Measurements from ENCODE around the gene MAML2. TPM values are rescaled to one million over a fixed set of nuclear protein-coding genes. Genes with fewer than 3 reads are reported as not detected.

Gene MAML2
- total and polyA plus RNA-seq, 2 of the 13 experiments (the other 11 are each of a cell fraction or from before 2014, with no cell fraction given), result 2.3 to 25.9 TPM

GRCh38 chr11:96024666-96025065 lies 318.3 kb downstream of the MAML2 start:
- FAIRE-seq (no peak), ATAC-seq (no peak), DNase-seq (ENCODE audit: low spot score) (no peak)
- 95% methylated on average over 5 of the region's 5 CpGs for WGBS (ENCODE audit: low lambda C conversion rate)
- TF ChIP-seq ZNF609 (CRISPR knock-in tag; IDR thresholded peaks at IDR 0.05; ENCODE audit: borderline replicate concordance) (no peak), CEBPZ (IDR thresholded peaks at IDR 0.05; ENCODE audit: low read length) (no peak), KLF15 (CRISPR knock-in tag; IDR thresholded peaks at IDR 0.05; ENCODE audit: borderline replicate concordance) (no peak), ZNF30 (CRISPR knock-in tag; IDR thresholded peaks at IDR 0.05) (no peak), ZNF205 (CRISPR knock-in tag; IDR thresholded peaks at IDR 0.05) (no peak), ZNF766 (CRISPR knock-in tag; IDR thresholded peaks at IDR 0.05; ENCODE audit: borderline replicate concordance) (no peak), ZNF432 (CRISPR knock-in tag; IDR thresholded peaks at IDR 0.05; ENCODE audit: borderline replicate concordance) (no peak), SP2 (CRISPR knock-in tag; IDR thresholded peaks at IDR 0.05) (no peak), ZNF34 (CRISPR knock-in tag; IDR thresholded peaks at IDR 0.05; ENCODE audit: borderline replicate concordance) (no peak), HOMEZ (CRISPR knock-in tag; IDR thresholded peaks at IDR 0.05; ENCODE audit: low read depth) (no peak), TRIM22 (IDR thresholded peaks at IDR 0.05) (no peak), FOSL1 (CRISPR knock-in tag; IDR thresholded peaks at IDR 0.05; ENCODE audit: borderline replicate concordance) (no peak), HNRNPL (IDR thresholded peaks at IDR 0.05; ENCODE audit: low read depth, low read length) (no peak), KDM5A (IDR thresholded peaks at IDR 0.05; ENCODE audit: borderline replicate concordance, low read length) (no peak)
- H3K79me2 ChIP-seq (ENCODE audit: insufficient read depth, low read length), result no peaks in the 10 kb centered on the region
- peaks cover 9 to 15% of the 10 kb centered on the region in 2 experiments; a peak in 4 of 5 replicates for H3K36me3 ChIP-seq (replicated peaks in 1 of 2; ENCODE audit: control insufficient read depth in 1 of 2, insufficient read depth in 2 of 2, low read length in 2 of 2)
- H3K4me1 ChIP-seq (ENCODE audit: insufficient read depth, low read length), result peaks cover 9% of the 10 kb centered on the region
- H3K27me3 ChIP-seq (ENCODE audit: control insufficient read depth in 1 of 2, insufficient read depth in 2 of 2, low read length in 2 of 2), result no peaks in the 10 kb centered on the region
- ChIA-PET POLR2A (no interaction called here), CTCF (ENCODE audit: low intra/inter-chr PET ratio, low total read pairs) (no interaction called here)
- no peaks in the 10 kb centered on the region for H4K20me1 ChIP-seq (ENCODE audit: insufficient read depth, low read length)
- no peak overlapping the region for H3K9ac ChIP-seq (ENCODE audit: insufficient read depth, low read depth, low read length)
- intact Hi-C loops (cut with micrococcal nuclease; ENCODE audit: unreplicated experiment) (no loop called here), in situ Hi-C loops (cut with HindIII; ENCODE audit: extremely low pct_ligation_motif_present, low pct_unique_long_range_greater_than_20kb) (no loop called here)
- H3K9me3 ChIP-seq (ENCODE audit: low read length), result no peaks in the 10 kb centered on the region
- H3K27ac ChIP-seq (ENCODE audit: extremely low read length, insufficient read depth, low read length), result no peak overlapping the region
- no peak overlapping the region for H2AFZ ChIP-seq (ENCODE audit: low read length)
- H3K4me3 ChIP-seq (replicated peaks in 1 of 3; ENCODE audit: insufficient read depth in 1 of 3, low read depth in 2 of 3, low read length in 3 of 3), result no peak overlapping the region
- no peak overlapping the region for H3K4me2 ChIP-seq (ENCODE audit: low read depth, low read length)
- BruUV-seq (replicated peaks), result no TSS peak
